Stimulated activated CD4-positive, alpha-beta T cell treated with anti-CD3 and anti-CD28 coated beads, TNF-alpha, amount 100 ng/mL, for 48 hours (primary cell): ENCODE measurements around the gene CHAF1A.

Source experiments
- DNase-seq, 3 donors: peaks; one replicate each; pipeline ENCODE4 v3.0.0-alpha.2; 2020; ENCODE audit warnings: low read depth in 3 of 3

Gene CHAF1A

DNA sequence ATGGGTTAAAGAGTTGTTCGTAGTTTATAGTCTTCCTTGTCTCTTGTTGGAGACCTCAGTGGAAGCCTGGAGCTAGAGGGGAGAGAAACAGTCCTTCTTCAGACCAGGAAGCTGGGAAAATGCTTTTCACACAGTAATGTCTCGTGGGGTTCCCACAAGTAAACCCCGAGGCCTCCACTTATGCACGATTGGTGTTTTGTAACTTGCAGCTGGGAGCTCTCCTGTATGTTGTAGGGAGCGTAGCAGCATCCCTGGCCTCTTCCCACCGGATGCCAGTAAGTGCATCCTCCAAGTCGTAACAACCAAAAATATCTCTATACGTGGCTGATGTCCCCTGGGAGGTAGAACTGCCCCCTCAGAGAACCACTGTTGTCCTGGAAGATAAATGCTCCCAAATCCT lies 3.5 kb downstream of the CHAF1A start:
- DNase-seq: no peak

- no peak for DNase-seq
Observed at GRCh38 chr19:4406626-4407025, 4.2 kb downstream of the CHAF1A start.

DNA sequence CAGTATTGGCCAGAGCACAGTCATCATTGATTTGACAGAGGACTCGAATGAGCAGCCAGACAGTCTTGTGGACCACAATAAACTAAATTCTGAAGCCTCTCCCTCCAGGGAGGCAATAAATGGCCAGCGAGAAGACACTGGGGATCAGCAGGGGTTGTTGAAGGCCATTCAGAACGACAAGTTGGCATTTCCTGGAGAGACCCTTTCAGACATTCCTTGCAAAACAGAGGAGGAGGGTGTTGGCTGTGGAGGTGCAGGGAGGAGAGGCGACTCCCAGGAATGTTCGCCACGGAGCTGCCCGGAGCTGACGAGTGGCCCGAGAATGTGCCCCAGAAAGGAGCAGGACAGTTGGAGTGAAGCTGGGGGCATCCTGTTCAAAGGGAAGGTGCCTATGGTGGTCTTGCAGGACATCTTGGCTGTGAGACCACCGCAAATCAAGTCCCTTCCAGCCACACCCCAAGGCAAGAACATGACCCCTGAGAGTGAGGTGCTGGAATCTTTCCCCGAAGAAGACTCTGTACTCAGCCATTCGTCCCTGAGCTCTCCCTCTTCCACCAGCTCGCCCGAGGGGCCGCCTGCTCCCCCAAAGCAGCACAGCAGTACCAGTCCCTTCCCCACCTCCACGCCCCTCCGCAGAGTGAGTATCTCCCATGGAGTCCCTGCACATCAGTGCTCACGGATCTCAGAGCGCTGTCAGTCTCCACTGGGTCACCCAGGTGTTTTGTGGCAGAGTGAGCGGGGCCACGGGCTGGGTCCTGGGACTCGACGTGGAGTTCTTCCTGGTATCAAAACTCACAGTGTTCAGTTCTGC lies 6.9 kb downstream of the CHAF1A start:
- DNase-seq: no peak

- no peak for DNase-seq
Observed at GRCh38 chr19:4413588-4413987, 11.1 kb downstream of the CHAF1A start.

DNA sequence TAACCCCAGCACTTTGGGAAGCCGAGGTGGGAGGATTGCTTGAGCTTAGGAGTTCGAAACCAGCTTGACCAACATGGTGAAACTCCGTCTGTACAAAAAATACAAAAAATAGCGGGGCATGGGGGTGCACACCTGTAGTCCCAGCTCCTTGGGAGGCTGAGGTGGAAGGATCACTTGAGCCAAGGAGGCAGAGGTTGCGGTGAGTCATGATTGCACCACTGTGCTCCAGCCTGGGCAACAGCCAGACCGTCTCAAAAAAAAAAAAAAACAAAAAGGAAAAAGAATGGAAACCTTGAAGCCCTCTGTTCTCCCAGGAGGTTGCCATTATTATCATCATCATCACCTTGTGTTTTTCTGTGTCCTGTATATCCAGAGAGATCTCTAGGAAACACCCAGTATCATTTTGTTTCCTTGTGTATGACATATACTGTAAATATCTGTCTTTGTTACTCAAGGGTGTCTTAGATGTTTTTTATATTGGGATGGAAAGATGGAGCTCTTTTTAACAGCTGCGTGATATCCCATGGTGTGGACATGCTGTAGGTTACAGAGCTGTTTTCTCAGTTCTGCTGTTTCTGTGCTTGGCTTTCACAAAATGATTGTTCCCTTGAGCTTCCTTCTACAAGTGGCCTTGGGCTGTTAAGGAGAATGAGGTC lies 11.8 kb downstream of the CHAF1A start:
- no peak for DNase-seq

- DNase-seq: no peak
Observed at GRCh38 chr19:4414800-4415321, 12.4 kb downstream of the CHAF1A start.

GRCh38 chr19:4415352-4415751 lies 12.9 kb downstream of the CHAF1A start:
- no peak for DNase-seq

- no peak for DNase-seq
Observed at GRCh38 chr19:4416268-4416667, 13.8 kb downstream of the CHAF1A start.

- DNase-seq: no peak
Observed at GRCh38 chr19:4423416-4424126, 21.1 kb downstream of the CHAF1A start.

- no peak for DNase-seq
Observed at GRCh38 chr19:4425537-4425936, 23.1 kb downstream of the CHAF1A start.

- DNase-seq: no peak
Observed at GRCh38 chr19:4428326-4428975, 26.0 kb downstream of the CHAF1A start.

DNA sequence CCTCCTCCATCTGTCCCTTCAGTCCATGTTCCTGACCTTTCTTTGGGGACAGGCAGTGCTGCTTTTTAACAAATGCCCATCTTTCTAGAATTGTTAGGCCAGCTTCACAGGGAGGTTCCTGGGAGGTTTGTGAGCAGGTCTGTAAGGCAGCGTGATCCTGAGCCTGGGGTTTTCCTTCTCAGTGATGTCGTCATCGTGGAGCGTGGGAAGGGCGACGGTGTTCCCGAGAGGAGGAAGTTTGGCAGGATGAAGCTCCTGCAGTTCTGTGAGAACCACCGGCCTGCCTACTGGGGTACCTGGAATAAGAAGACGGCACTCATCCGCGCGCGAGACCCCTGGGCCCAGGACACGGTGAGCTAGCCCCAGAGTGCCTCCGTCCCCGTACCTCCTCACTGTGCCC lies 26.8 kb downstream of the CHAF1A start:
- DNase-seq: no peak

DNA sequence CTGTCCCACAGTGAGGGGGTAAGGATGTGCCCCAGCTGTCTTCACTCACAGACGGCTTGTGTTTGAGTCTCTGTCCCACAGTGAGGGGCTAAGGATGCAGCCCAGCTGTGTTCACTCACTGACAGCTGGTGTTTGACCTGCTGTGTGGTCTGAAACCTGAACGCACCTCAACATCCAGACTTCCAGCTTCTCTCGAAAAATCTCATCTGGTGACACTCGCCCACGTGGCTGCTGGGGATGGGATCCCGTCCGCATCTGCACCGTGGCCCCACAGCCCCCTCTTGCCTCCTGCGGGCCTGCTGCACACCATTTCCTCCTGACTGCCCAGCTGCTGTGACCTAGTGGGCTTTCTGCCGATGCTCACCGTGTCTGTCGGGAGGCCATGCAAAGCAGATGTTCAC lies 27.3 kb downstream of the CHAF1A start:
- no peak for DNase-seq

- no peak for DNase-seq
Observed at GRCh38 chr19:4430760-4431159, 28.3 kb downstream of the CHAF1A start.

DNA sequence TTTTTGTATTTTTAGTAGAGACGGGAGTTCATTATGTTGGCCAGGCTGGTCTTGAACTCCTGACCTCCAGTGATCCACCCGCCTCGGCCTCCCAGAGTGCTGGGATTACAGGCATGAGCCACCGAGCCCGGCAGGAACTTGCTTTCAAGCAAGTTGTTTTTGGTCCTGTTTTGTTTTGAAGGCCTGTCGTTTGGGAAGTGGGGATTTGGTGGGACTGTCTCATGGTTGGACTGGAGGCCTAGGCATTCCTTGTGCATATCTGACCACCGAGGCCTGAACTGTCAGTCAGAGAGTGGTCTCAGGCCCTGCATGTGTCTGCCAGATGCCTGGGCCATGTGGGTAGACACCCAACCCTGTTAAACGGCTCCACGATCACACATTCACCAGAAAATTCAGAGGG lies 28.9 kb downstream of the CHAF1A start:
- DNase-seq: no peak

- no peak for DNase-seq
Observed at GRCh38 chr19:4431808-4432674, 29.6 kb downstream of the CHAF1A start.

GRCh38 chr19:4432918-4433506 lies 30.6 kb downstream of the CHAF1A start:
- DNase-seq: no peak

DNA sequence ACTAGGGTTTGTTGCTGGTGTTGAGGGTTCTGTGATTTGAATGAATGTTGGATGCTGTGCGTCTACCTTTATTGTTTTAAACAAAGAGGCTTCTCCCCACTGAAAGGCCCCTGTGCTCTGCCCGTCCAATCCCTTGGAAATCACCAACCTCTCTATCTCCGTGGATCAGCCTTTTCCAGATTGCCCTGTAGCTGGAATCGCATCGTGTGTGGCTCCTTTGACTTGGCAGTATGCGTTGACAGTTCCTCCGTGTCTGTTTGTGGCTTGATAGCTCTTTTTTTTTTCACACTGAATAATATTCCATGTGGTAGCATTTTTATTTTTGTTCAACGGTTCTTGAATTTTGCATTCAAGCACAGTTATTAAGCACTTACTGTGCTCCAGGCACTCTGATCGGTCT lies 32.0 kb downstream of the CHAF1A start:
- no peak for DNase-seq

DNA sequence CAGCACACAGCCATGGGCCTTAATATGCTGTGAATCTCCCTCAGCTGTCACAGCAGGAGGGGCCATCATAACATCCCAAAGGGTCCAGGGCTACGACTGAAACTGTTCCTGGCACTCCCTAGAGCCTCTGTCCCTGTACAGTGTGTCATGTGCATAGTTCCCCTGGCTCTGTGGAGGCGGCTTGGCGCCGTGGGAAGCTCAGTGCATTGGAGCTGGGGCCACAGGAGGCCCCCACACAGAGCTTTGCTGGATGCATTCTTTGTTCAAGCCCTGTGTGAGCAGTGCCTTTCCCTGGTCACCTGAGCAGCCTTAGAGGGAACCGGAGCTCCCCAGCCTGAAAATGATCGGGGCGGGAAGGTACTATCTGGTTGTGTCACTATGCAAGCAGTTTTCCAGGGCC lies 33.8 kb downstream of the CHAF1A start:
- no peak for DNase-seq

DNA sequence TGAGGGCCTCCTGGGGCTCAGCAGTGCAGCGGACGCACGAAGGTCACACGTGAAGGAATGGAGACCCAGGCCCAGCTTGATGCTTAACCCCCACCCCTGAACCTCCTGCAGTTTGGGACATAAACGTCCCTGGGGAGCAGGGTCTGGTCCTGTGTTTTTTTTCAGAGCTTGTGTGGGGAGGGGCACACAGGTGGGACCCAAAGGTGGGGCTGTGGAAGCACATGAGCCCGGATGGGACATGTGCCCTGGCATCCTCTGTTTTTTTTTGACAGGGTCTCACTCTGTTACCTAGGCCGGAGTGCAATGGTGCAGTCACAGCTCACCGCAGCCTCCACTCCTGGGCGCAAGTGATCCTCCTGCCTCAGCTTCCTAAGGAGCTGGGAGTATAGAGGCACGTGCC lies 34.7 kb downstream of the CHAF1A start:
- DNase-seq: no peak

DNA sequence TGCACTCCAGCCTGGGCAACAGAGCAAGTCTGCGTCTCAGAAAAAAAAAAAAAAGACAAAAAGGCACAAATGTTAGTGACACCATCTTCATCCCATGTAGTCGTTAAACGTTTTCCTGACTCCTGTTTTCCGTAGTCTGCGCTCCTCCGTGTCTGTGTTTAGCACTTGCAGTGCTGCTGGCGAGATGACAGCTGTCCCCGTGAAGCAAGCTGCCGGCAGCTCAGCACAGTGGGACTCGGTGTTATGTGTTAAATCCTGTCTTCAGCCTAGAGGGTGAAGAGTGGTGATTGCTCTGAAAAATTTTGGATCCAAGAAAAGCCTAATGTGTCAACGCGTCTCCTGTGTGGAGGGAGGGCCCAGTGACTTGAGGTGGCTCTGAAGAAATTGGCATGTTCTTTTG lies 36.8 kb downstream of the CHAF1A start:
- DNase-seq: no peak
